NCI-H1417 treated with DMSO at 0.1 percent for 48 hours (cell line): ENCODE measurements around the gene STXBP6.

Source experiments
- DNase-seq: peaks from one replicate; lab custom pipeline; 2025; lab: John Stamatoyannopoulos, UW

Gene STXBP6

DNA sequence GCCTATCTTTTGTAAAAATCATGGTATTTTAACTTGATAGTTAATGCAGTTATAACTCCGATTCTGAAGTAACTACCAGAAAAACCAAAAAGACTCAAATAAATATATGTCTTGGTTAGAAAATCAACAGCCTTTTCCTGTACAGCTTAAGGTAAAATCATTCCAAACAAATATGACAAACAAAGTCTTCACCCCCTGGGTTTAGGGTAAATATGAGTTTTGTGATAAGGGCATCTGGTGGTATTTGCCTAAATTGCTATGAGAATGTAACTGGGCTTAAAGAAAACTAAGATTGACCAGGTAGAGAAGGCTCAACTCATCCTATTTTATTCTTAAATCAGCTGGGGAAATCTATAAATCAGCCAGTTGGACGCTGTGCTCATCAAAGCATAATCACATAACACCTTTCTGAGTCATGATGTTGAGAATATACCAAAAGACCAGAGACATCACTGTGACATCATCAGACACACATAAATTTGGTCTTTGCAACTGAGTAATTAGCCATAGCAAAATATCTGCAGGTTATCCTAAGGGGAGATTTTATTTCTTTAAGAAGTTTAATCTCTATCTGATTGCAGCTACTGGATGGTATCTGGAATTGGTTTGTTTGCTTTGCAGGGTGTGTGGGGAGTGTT is 133.9 kb downstream of the STXBP6 start:
- no peak for DNase-seq

DNA sequence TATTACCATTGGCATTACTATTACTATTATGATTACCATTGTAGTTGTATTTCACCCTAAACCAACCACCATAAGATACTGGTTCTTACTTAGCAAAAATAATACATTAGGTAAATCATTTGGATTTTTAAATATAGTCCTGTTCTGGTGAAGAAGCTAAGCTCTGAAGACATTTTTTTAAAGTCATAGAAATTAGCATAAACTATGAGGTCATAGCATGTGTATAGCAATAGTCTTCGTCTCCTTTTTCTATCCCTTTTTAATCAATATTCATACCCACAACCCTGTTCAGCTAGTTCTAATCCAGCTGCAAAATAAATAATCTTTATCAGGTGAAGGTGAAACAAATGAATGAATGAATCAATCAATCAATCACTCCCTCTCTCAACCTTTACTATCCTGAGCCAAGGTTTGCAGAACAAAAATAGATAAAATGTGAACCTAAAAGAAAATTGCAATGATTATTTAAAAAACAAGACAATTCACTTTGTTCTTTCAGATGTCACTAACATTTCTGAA is 134.5 kb downstream of the STXBP6 start:
- DNase-seq, result no peak

DNA sequence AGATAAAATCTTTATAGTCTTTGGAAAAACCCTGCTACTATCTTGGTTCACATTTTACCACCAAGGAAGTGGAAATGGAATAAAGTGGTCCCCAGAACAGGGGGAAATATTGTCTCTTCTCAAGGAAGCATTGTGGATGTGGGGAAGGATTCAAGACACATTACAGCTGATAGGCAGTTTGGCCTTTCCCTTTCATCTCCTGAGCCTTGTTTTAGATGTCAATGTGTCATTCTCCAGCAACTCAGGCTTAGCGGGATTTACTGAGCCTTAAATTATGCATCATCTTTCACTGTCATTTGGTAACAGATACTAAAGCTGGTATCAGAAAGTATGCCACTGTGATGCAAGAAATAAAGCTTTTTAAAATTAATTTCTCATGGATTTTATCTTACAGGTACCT is 136.2 kb downstream of the STXBP6 start:
- DNase-seq, result no peak

DNA sequence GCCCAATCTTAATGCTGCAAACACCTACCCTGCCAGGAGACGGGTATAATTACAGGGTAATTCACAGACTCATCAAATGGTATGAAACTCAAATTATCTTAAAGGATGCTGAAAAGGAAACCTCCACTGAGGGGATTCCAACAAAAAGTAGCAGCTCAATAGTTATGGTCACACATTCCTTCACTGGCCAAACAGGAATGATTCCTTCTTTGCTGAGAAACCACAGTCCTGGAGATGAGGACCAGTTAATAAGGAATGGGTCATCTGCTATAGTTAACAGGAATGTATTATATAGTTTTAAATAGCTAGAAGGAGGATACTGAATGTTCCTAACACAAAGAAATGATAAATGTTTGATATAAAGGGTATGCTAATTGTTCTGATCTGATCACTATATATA is 136.9 kb downstream of the STXBP6 start:
- DNase-seq, result no peak

DNA sequence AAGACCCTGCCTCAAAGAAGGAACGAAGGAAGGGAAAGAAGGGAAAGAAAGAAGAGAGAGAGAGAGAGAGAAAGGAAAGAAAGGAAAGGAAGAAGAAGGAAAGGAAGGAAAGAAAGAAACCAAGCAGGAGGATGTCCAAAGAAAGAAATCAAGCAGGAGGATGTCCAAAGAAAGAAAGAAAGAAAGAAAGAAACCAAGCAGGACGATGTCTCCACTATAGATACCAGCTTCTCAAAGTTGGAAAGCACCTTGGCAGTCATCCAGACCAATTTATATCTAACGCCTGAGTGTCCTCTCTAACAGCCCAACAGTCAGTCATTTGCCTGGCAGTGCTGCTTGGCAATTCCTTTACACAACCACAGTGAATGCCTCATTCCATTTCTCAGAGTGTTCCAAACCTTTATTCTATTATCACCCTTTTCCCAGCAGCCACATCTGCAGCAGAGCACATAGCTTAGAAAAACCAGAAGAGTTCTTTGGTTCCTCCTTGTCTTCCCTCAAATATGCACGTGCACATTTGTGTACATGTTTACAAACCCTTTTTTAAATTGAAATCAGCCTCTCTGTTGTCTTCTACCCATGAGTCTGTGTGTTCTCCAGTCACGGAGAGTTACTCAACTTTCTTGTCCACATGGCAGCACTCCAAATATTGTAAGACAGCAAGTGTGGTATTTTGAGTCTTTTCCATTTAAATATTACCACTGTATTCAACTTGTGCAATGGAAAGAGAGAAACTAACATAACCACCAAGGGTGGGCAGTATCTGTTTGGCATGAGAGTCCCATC is 138.4 kb downstream of the STXBP6 start:
- DNase-seq, result no peak

DNA sequence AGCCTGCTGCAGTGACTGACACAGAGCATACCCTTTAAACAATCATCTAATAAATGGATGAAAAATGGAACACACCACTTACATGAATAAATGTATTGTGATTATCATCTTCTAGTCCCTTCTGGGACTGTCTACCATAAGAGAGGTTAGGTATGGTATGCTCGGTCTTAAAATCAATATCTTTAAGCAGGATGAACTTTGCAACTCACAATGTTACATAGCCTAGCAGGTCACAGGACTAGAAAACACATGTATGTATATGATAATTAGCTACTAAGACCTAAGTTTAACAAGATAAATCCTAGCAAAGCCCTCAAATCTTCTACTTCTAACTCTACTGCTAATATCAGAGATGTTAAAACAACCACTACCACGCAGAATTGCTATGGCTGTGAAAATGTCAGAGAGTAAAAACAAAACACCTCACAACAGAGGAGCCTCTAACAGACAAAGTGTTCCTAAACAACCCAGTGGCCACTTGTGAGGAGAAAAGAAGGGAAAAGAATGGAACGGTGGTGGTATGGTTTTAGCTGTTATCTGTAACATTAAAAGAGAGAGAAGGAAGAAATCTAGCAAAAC is 139.4 kb downstream of the STXBP6 start:
- DNase-seq, result no peak

DNA sequence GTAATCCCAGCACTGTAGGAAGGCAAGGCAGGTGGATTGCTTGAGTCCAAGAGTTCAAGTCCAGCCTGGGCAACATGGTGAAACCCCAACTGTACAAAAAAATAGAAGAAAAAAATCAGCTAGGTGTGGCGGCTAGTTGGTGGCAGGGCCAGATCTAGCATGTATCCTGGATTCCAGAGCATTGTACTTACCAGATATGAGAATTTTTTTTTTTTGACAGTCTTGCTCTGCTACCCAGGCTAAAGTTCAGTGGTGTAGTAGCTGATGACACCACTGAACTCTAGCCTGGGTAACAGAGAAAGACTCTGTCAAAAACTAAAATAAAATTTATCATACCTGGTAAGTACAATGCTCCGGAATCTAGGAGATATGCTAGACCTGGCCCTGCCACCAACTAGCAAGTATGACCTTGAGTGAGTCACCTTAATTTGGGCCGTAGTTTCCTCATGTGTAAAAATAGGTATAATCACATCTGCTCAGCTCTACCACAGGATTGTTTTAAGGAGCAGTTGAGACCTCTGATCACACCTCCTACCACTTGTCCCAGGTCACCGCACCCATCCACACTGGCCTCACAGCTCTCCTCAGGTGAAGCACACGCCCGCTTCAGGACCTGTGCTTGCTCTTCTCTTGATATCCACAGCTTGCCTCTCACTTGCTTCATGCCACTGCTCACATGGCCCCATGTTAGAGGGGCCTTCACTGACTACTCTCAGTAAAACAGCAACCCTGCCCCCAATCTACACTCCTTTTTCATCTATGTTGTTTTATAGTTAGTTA is 140.2 kb downstream of the STXBP6 start:
- DNase-seq, result no peak

DNA sequence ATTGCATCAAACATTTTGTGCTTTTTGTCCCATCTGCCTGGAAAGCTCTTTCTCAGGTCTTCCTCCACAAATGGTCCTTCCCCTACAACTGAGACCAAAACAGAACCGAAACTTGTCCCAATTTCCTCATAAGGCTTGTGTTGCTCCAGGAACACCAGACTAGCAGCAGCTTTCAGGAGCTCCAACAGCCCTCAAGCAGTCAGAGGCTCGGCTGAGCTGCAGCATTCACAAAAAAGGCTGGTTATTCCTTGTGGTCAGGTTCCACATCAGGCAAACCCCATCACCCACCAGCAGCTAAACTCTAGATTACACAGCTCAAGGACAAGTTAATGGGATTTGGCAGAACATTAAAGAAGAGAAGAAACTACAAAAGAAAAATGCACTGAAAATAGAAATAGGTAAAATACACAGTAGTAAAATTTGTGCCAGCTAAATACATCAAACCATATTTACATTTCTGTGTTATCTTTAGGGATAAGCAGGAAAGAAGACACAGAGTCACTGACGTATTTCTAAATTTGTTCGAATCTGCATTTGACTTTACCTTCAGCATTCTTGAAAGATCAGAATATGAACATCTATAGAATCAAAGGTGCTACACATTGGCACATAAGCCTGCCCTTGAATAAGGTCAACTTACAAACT is 141.2 kb downstream of the STXBP6 start:
- DNase-seq, result no peak

DNA sequence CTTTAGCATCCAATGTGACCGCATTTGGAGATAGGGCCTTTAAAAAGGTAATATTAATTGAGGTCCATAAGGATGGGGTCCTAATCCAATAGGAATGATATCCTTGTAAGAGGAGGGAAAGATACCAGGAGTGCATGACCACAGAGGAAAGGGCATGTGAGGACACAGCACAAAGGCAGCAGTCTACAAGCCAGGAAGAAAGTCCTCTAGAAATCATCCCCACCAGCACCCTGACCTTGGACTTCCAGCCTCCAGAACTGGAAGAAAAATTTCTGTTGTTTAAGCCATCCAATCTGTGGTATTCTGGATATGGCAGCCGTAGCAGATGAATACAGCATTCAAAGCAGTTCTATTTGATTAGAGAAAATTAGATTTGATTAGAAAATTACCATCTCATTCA is 145.4 kb downstream of the STXBP6 start:
- no peak for DNase-seq

DNA sequence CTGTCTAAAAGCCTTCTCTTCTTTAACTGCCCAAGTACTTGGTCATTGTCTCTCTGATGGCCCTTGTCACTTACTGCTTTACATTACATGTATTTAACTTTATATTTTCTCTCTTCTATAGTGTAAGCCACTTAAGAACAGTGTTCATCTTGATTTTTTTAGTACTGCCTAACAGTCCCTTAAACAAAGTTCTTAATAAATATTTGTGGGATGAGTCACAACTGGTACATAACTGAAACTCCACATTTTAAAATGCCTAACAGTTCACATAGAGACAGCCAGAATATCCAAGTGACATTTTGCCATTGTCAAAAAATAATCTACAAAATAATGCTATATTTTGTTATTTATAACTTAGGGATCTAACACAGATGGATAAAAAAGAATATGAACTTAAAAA is 146.6 kb downstream of the STXBP6 start:
- DNase-seq, result no peak

DNA sequence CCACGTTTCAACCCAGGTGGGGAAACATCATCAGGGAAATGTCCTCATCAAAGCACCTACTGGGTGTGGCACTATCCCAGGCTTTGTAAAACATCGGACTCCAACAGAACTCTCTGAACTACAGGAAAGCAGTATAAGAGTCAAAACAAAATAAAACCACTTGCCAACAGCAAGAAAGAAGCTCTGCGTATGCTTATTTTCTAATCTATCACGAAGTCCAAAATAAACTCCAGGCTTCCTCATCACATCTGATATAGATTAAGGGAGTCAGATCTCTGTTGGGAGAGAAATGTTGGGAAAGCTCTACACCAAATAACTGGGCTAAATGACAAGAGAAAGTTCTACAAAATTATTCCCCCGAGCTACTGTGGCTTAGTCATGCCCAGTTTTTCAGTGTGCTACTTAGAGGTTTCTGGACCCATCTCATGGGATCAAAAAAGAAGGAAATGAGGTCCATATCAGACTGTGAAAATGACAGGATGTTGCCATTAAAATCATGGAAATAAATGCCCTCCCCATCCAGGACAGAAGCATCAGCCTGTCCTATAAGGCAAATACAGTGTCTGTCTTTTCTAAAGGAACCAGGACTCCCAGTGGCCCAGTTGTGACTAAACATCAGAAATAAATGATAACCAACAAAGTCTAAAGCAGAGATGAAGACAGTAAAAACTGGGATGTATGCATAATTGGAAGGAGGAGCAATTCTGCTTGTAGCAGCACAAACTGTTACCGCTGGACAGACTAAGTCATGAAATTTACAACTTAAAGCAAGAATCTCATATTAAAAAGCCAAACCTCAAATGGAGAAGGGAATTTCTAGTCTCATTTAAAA is 149.5 kb downstream of the STXBP6 start:
- no peak for DNase-seq

DNA sequence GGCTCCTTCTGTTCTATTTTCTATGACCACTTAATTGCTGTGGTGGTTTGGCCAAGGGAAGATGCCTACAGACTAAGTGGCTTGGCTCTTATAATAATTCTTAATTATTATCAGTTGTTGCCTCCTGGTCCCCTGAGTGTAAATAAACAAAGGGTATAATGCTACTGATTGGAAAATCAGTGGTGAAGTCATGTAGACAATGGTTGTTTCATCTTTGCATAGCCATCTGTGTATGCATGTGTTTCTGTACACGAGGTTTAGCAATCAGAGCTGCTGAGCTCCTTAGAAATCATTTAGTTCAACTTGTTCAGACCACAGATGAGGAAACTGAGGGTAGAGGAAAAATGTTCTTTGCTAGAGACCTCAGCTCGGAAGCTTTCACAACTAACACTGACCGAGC is 152.2 kb downstream of the STXBP6 start:
- DNase-seq, result no peak

DNA sequence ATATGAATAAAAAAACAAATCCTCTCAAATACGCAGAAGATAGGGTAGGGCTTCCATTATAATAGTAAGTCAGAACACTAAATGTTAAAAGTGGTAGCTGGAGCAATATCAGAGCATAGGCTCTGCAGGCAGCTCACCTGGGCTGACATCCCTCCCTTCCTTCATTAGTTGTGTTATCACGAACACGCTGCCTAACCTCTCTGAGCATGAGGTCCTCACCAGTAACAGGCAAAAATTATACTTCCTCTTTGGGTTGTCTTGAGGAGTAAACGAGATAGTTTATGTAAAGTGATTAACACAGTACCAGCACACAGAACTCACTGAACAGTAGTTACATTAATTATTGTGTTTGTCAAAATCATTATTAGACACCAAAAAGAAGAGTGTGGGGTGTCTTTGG is 154.3 kb downstream of the STXBP6 start:
- no peak for DNase-seq

DNA sequence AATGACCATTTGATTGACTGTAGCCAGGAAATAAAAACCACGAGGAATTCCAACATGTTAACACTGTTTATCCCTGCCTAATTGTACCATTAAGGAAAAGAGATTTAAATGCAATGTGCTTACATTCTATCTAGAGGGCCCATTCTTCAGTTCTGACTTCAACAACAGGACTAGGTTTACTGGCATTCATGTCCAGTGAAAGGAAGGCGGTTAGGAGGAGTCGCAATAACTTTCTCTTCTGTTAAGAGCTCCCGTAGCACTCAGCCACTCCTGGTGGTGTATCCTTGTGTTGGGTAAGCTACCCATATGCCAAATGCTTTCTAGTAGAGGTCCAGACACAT is 154.7 kb downstream of the STXBP6 start:
- no peak for DNase-seq

DNA sequence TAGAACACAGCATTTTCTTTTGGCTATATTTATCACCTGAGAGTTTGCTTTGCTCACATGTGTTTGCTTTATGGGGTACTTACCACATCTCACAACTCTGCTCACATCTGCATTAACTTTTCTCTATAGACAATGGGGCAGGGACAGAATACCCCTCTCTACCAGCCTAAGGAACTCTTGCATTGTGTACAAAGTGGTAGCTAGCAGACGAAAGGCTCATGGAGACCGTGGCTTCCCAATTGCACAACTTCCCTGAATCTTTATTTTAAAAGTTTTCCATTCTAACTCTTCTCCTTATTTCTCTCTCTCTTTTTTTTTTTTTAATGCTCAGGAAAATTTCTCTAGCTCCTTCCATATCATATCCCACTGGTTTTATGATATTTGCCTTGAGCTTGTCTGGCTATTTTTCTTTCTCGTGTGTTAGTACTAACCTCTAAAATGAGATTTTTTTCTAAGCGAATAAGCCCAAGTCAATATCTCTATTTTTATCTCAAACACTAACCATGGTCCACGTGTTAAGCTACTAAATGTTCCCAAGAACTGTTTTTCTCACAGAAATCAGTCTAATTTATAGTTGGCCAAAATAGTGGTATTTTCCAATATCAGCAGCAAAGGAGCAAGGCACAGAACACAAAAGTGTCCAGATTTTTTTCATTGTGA is 155.2 kb downstream of the STXBP6 start:
- no peak for DNase-seq

DNA sequence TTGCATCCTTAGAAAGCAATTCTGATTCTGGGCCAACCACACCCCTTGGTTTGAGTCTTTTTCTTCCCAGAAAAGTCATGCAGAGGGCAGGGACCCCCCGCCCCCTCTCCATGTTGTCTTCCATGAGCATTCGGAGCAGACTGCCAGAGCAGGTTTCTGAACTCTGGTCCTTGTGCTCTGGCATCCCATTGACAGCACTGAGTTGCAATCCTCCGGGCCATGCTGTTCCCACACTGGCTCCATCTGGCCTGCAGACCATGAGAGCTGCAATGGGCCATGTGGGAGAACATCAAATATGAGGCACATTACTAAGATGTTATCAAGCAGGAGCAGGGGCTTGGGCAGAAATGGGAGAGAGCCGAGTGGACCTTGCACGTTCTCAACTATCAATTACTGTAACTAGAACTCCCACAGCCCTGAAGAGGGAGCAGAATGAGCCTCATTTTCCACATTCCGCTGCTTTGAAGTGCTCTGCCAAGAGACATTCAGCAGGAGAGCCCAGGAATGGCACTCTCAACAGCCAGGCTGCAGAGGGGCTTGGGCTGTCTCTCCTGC is 157.4 kb downstream of the STXBP6 start:
- no peak for DNase-seq

DNA sequence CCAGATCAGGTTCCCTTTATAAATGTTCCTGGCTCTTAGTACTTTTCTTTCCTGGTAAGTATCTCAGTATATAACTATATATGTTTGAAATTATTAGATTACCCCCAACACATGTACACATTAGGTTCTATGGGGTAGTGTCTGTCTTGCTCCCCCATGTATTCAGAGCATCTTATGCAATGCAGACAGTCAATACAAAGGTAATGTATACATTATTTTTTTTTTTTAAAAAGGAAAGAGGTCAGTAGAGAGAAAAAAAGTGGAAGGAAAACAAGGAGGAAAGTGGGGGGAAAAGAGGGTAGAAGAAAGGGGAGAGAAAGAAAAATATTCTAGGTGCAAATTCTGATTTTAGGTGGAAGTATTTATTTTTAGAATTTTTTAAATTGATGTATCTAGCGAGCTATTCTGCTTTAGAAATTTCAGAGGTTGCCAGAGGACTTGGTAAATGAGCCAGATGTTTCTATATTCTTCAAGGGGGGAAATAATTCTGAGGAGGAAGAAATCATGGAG is 157.9 kb downstream of the STXBP6 start:
- no peak for DNase-seq

DNA sequence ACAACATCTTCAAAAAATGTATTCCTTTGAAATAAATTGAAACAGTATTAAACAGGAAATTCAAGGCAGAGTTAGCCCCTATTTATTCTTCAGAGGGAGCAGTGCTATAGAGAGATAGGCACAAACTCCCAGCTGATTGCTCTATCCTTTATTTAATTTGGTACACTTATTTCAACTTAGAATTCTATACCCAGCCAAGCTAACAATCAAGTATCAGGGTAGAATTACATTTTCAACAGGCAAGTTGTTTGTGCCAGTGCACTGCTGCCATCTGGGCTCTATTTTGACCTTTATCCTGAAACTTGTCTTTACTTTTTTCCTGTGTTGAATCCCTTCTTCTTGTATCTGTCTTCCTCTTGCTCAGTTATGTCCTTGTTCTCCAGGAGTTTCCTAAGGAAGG is 159.2 kb downstream of the STXBP6 start:
- no peak for DNase-seq

DNA sequence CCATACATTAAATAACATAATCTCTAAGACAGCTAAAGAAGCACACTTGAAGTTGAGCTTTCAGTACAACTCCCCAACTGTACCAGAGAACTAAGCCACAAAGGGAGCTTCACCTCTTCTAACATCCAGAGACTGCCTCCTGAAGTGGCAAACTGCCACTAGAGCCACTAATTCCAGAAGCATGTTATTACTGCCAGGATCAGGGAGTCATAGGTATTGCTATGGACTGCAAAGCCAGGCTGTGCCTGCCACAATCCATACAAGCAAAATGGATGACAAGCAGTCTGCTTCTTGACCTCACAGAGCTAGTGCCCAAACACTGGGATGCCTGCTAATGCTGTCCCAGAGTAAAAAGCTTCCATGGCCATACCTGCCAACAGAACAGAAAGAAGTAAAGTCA is 160.1 kb downstream of the STXBP6 start:
- no peak for DNase-seq

DNA sequence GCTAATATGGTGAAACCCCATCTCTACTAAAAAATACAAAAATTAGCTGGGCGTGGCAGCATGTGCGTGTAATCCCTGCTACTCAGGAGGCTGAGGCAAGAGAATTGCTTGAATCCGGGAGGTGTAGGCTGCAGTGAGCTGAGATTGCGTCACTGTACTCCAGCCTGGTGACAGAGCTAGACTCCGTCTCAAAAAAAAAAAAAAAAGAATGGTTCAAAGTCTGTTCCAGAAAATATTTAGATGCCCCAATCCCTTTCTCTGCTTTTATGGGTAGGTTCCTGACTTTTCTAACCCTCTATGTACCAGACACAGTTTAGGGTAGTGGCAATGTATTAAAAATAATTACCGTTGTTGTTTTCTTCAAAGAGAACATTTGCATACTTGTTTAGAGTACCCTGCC is 161.4 kb downstream of the STXBP6 start:
- no peak for DNase-seq
